Calu3 (cell line): Measurements from ENCODE around the gene S1PR4. TPM values are rescaled to one million over a fixed set of nuclear protein-coding genes. Genes with fewer than 3 reads are reported as not detected.
A peak's percentile ranks its signal among the peaks of the same experiment; 100 is the strongest.
"Not testable (repeated sequence)": the region's sequence is repeated elsewhere in the genome, so short reads cannot be mapped to it uniquely, and the experiment has no call there.

Experiments used
- BruUV-seq: library from RNA; stranded (reverse); fragments of 400-500 nt; replicated peaks from 2 replicates; lab custom pipeline; 2021; lab: Mats Ljungman, UMichigan
- CTCF ChIA-PET: fragments of 300-600 bp; sonication (Branson Sonifier 250); formaldehyde crosslinking; loops from one replicate; lab custom pipeline; 2022; ENCODE audit warnings: antibody characterized with exemption; lab: Charles Lee
- DNase-seq: peaks from one replicate; pipeline ENCODE4 v3.0.0; 2022
- H3K27ac Mint-ChIP-seq: one replicate; pipeline ENCODE4 v1.8.0; 2022; ENCODE audit warnings: mixed read lengths; ENCODE audit not compliant: unreplicated experiment
- H3K27me3 Mint-ChIP-seq: one replicate; pipeline ENCODE4 v1.8.0; 2022; ENCODE audit warnings: mixed read lengths; ENCODE audit not compliant: unreplicated experiment
- H3K36me3 Mint-ChIP-seq: one replicate; pipeline ENCODE4 v1.8.0; 2022; ENCODE audit warnings: mild to moderate bottlenecking, moderate library complexity, mixed read lengths; ENCODE audit not compliant: insufficient read depth, unreplicated experiment
- H3K4me1 Mint-ChIP-seq: one replicate; pipeline ENCODE4 v1.8.0; 2022; ENCODE audit warnings: mild to moderate bottlenecking, low read depth, mixed read lengths; ENCODE audit not compliant: unreplicated experiment
- H3K4me3 Mint-ChIP-seq: one replicate; pipeline ENCODE4 v1.8.0; 2022; ENCODE audit warnings: mild to moderate bottlenecking, low read depth, moderate library complexity, mixed read lengths; ENCODE audit not compliant: unreplicated experiment
- H3K9me3 Mint-ChIP-seq: one replicate; pipeline ENCODE4 v1.8.0; 2022; ENCODE audit warnings: low read depth, mixed read lengths; ENCODE audit not compliant: unreplicated experiment
- intact Hi-C: fragments of 100-400 bp; cut with micrococcal nuclease; formaldehyde crosslinking; loops from one replicate; pipeline ENCODE4 v1.10.0; 2022; ENCODE audit not compliant: unreplicated experiment
- total RNA-seq: library from RNA; stranded (reverse); gene quantifications from 2 replicates; pipeline ENCODE4 v1.2.3, GENCODE V29; 2022
- TF ChIP-seq, protein P1 (sequence below): fragments of 200-600 bp; IDR thresholded peaks from one replicate; pipeline ENCODE4 v1.8.0; 2022; ENCODE audit warnings: antibody characterized with exemption; ENCODE audit not compliant: unreplicated experiment

S1PR4 gene
- total RNA-seq, 1 experiment from 2014 or later: not detected

DNA sequence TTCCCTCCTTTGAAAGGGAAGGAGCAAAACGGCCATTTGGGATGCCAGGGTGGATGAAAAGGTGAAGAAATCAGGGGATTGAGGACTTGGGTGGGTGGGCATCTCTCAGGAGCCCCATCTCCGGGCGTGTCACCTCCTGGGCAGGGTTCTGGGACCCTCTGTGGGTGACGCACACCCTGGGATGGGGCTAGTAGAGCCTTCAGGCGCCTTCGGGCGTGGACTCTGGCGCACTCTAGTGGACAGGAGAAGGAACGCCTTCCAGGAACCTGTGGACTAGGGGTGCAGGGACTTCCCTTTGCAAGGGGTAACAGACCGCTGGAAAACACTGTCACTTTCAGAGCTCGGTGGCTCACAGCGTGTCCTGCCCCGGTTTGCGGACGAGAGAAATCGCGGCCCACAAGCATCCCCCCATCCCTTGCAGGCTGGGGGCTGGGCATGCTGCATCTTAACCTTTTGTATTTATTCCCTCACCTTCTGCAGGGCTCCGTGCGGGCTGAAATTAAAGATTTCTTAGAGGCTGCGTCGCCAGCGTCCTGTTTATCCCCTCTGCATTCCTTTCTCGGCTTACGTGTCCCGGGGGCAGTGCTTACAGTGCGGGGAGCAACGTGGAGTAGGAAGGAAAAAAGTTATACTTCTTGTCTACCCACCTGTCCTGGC is 15.2 kb upstream of the S1PR4 start:
- H3K36me3 Mint-ChIP-seq: no peaks in the 10 kb centered on the region
- peaks cover 3% of the 10 kb centered on the region for H3K9me3 Mint-ChIP-seq
- no TSS peak for BruUV-seq
- no peaks in the 10 kb centered on the region for H3K27me3 Mint-ChIP-seq
- H3K27ac Mint-ChIP-seq: no peak overlapping the region
- TF ChIP-seq, protein P1, sequence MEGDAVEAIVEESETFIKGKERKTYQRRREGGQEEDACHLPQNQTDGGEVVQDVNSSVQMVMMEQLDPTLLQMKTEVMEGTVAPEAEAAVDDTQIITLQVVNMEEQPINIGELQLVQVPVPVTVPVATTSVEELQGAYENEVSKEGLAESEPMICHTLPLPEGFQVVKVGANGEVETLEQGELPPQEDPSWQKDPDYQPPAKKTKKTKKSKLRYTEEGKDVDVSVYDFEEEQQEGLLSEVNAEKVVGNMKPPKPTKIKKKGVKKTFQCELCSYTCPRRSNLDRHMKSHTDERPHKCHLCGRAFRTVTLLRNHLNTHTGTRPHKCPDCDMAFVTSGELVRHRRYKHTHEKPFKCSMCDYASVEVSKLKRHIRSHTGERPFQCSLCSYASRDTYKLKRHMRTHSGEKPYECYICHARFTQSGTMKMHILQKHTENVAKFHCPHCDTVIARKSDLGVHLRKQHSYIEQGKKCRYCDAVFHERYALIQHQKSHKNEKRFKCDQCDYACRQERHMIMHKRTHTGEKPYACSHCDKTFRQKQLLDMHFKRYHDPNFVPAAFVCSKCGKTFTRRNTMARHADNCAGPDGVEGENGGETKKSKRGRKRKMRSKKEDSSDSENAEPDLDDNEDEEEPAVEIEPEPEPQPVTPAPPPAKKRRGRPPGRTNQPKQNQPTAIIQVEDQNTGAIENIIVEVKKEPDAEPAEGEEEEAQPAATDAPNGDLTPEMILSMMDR: peak; percentile 79
- no peak overlapping the region for H3K4me3 Mint-ChIP-seq
- peak; percentile 62 for DNase-seq
- CTCF ChIA-PET: interaction anchor here (0.6 kb wide), 2 partner anchors 34 to 85 kb away, joined by 3 read pairs; no protein-coding TSS in a partner anchor
- intact Hi-C loops: loop anchor here (1.0 kb wide), 1 partner anchor 34 kb away; no protein-coding TSS in a partner anchor
- H3K4me1 Mint-ChIP-seq: no peaks in the 10 kb centered on the region

DNA sequence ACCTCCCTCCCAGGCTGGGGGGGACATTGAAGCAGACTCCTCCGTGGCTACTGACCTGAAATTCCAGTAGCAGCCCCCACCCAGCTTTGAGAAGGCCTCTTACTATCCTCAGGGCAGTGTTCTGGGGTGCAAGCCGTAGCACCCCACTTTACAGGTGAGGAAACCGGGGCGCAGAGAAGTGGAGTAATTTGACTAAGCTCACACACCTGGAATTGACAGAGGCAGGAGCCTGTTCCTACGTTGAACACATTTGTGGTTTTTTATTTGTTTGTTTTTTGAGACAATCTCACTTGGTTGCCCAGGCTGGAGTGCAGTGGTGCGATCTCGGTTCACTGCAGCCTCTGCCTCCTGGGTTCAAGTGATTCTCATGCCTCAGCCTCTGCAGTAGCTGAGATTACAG is 14.6 kb upstream of the S1PR4 start:
- CTCF ChIA-PET: interaction anchor here (0.6 kb wide), 2 partner anchors 35 to 85 kb away, joined by 3 read pairs; no protein-coding TSS in a partner anchor
- no peak overlapping the region for H3K4me3 Mint-ChIP-seq

DNA sequence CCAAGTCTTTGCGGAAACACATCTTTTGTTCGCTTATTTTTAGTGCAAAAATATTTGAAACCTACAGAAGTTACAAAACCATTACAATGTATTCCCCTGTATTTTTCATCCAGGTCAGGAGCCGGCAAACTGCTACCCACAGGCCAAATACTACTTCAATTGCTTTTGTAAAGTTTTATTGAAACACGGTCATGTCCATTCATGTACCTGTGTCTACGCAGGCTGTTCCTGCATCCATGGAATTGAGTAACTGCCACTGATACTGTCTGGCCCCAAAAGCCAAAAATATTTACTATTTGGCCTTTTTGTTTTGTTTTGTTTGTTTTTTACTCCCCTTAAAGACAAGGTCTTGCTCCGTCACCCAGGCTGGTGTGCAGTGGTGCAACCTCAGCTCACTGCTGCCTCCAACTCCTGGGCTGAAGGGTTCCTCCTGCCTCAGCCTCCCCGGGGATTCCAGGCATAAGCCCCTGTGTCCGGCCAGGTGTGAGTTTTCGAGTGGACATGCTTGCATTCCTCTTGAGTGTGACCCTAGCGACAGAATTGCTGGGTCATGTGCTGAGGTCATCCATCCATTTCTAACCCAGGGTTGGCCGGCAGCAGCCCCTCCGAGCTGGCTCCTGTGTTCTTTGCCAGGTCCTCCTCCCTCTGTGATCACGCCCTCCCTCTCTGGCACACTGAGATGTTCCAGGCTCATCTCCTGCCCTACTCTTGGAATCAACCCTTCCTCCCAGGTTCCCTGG is 10.9 kb upstream of the S1PR4 start:
- DNase-seq: no peak
- intact Hi-C loops: no loop called here
- Mint-ChIP-seq H3K9me3 (no peaks in the 10 kb centered on the region), H3K27ac (no peak overlapping the region), H3K4me1 (no peaks in the 10 kb centered on the region), H3K36me3 (no peaks in the 10 kb centered on the region), H3K27me3 (no peaks in the 10 kb centered on the region), H3K4me3 (no peak overlapping the region)
- CTCF ChIA-PET: no interaction called here
- no TSS peak for BruUV-seq
- TF ChIP-seq, protein P1: no peak

More for the DNA sequence above, 14.6 kb upstream of the S1PR4 start:
- Mint-ChIP-seq H3K4me1 (no peaks in the 10 kb centered on the region), H3K36me3 (no peaks in the 10 kb centered on the region), H3K27me3 (no peaks in the 10 kb centered on the region), H3K9me3 (peaks cover 3% of the 10 kb centered on the region), H3K27ac (no peak overlapping the region)
- no peak for DNase-seq
- no TSS peak for BruUV-seq
- TF ChIP-seq, protein P1: no peak
- intact Hi-C loops: loop anchor here (1.0 kb wide), 1 partner anchor 35 kb away; no protein-coding TSS in a partner anchor

DNA sequence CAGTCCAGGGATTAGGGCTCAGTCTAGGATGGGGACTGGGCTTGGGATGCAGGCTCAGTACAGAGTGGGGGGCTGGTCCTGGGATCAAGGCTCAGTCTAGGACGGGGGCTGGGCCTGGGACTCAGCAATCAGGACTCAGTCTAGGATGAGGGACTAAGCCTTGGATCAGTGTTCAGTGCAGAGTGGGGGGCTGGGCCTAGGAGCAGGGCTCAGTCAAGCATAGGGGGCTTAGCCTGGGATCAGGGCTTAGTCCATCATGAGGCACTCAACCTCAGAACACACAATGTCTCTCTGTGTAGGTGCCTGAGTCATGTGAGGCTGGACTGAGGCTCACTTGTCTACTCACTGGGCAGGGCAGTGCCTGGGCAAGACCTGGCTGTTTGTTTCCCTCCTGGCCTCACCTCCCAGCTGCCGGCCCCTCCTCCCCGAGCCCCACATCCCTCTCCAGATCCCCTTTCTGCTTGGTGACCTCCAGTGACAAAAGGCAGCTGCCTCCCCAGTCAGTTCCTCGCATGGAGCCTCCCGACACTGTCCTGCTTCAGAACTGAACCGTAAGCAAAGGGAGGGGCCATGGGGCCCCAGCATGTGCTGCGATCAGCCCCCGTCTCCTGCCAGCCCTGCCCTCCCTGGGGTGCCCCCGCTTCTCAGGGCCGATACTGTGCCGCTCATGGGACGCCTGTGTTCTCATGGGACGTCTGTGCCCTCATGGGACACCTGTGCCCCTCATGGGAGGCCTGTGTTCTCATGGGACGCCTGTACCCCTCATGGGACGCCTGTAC is 6.5 kb upstream of the S1PR4 start:
- no peak overlapping the region for H3K4me3 Mint-ChIP-seq
- CTCF ChIA-PET: no interaction called here
- DNase-seq: peak; percentile 21
- H3K27me3 Mint-ChIP-seq: no peaks in the 10 kb centered on the region
- no peak overlapping the region for H3K27ac Mint-ChIP-seq
- BruUV-seq: no TSS peak
- TF ChIP-seq, protein P1: no peak
- no peaks in the 10 kb centered on the region for H3K36me3 Mint-ChIP-seq
- no peaks in the 10 kb centered on the region for H3K9me3 Mint-ChIP-seq
- intact Hi-C loops: no loop called here
- no peaks in the 10 kb centered on the region for H3K4me1 Mint-ChIP-seq

DNA sequence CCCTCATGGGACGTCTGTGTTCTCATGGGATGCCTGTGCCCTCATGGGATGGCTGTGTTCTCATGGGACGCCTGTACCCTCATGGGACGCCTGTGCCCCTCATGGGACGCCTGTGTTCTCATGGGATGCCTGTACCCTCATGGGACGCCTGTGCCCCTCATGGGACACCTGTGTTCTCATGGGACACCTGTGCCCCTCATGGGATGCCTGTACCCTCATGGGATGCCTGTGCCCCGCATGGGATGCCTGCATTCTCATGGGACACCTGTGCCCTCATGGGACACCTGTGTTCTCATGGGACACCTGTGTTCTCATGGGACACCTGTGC is 5.9 kb upstream of the S1PR4 start:
- BruUV-seq, H3K4me1 Mint-ChIP-seq, intact Hi-C loops, H3K36me3 Mint-ChIP-seq, DNase-seq, H3K9me3 Mint-ChIP-seq, H3K27ac Mint-ChIP-seq, H3K4me3 Mint-ChIP-seq, CTCF ChIA-PET, H3K27me3 Mint-ChIP-seq: not testable (repeated sequence)
